Middle frontal gyrus (tissue), 1 donor: Measurements from ENCODE around the gene MIF.
A peak's percentile ranks its signal among the peaks of the same experiment; 100 is the strongest.
"Not testable (repeated sequence)": the region's sequence is repeated elsewhere in the genome, so short reads cannot be mapped to it uniquely, and the experiment has no call there.

Experiments
- DNase-seq: peaks from one replicate; pipeline ENCODE4 v3.0.0-alpha.2; 2015; ENCODE audit warnings: low spot score; ENCODE audit errors: extremely low spot score

MIF gene

DNA sequence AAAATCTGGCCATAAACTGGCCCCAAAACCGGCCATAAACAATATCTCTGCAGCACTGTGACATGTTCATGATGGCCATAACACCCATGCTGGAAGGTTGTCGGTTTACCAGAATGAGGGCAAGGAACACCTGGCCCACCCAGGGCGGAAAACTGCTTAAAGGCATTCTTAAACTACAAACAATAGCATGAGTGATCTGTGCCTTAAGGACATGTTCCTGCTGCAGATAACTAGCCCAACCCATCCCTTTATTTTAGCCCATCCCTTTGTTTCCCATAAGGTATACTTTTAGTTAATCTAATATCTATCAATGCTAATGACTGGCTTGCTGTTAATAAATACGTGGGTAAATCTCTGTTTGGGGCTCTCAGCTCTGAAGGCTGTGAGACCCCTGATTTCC is 6.0 kb downstream of the MIF start:
- DNase-seq: not testable (repeated sequence)

DNA sequence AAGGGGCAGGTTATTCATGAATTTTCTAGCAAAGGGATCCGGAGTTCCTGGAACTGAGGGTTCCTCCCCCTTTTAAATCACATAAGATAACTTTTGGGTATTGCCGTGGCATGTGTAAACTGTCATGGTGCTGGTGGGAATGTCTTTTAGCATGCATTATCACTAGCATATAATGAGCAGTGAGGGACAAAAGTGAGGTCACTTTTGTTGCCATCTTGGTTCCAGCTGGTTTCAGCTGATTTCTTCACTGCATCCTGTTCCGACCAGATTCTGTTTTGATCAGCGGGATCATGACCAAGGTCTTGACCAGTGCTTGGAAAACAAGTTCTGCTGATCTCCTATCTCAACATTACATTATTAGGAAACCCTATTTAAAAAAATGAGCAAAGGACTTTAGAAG is 7.4 kb downstream of the MIF start:
- no peak for DNase-seq

DNA sequence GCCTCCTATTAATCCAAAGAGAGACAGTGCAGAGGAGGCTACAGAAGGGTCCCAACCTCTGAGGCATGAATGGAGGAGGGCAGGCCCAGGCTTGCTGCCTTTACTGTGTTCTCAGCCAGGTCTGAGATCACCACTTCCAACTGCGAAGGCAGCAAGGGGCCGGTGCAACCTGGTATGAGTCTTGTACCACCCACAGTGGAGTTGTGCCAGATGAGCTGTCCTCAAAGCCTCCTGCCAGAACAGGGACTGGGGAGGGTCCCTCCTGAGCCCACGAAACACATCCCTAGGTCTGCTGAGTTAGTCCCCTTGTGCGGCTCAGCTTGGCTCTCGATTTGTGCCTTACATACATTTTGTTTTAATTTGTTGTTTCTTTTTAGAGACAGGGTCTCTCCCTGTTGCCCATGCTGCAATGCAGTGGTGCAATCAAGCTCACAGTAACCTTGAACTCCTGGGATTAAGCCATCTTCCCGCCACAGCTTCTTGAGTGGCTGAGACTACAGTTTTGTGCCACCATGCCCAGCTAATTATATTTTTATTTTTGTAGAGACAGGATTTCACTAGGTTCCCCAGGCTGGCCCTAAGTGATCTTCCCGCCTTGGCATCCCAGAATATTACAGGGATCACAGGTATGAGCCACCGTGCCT is 9.3 kb downstream of the MIF start:
- no peak for DNase-seq

DNA sequence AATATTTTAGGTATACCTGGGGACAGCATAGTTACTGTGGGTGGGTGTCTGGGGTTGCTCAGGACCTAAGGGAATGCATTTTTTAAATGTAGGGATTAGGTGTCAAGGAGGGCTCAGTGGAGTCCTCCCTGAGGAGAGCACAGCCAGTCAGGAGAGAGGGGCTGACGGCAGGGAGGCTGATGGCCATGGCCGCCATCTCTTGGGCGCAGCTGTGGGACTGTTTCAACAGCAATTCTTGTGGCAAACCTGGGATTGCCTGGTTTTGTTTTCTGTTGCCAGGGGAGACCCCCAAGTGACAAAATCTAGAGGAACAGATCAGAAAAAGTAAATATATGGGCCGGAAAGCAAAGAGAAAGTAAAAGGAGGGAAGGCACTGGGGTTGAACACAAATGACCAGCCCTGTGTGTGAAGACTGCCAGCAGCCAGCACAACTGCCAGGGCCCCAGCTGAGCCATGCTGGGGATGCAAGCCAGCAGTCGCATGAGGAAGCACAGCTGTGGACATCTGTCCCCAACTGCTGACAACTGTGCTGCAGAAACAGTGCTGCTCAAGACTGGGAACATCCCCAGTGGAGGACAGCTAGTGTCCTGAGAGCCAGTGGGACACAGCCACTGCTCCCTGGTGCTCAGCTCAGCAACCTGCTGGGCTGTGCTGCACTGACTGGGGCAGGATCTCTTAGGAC is 10.5 kb downstream of the MIF start:
- DNase-seq: peak; percentile 50

DNA sequence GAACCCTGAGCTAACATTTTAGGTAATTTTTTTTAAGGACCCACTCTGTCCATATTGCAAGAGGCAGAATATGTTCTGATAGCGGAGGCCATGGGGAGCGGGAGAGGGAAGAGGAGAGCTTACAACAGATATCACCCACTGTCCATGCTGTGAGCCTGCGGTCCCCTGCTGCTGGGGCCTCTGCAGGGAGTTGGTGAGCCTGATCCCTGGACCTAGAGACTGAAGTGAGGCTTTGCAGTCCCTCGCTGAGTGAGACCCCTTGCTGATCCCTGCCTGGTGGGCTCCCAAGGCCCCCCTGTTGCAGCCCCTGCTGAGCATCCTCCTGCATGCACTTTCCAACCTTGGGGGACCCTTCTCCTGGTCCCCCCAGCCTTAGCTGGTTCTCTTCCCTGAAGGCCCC is 12.5 kb downstream of the MIF start:
- no peak for DNase-seq

DNA sequence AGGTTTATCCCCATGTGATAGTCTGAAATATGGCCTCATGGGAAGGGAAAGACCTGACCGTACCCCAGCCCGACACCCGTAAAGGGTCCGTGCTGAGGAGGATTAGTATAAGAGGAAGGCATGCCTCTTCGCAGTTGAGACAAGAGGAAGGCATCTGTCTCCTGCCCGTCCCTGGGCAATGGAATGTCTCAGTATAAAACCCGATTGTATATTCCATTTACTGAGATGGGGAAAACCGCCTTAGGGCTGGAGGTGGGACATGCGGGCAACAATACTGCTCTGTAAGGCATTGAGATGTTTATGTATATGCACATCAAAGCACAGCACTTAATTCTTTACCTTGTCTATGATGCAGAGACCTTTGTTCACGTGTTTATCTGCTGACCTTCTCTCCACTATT is 13.2 kb downstream of the MIF start:
- DNase-seq: not testable (repeated sequence)

DNA sequence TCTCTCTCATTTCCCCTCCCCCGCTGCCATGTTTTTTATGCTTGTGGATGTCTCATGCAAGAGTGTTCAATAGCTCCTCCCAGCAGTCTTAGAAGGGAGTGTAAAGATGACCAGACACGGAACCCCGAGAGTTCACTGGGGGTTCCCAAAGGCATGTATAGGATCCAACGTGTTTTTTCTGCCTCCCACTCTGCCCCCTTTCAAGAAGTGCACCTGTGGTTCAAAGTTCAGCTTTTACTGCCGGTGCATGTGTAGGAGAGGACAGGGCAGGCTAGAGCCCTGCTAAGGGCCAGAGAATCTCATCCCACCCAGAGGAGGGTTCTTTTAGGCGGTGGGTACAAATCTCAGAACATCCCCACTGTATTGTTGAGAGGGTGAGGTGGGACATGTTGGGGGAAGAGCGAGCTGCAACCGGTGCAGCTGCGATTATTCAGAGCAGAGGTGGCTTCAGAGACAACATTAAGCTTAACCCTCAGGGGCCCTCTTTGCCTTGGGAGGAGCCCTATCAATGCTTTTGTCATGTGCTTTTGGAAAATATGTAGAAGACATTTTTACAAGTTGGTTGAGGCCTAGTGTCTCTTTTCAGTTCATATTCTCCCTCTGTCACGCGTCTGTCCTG is 14.5 kb downstream of the MIF start:
- DNase-seq: no peak

DNA sequence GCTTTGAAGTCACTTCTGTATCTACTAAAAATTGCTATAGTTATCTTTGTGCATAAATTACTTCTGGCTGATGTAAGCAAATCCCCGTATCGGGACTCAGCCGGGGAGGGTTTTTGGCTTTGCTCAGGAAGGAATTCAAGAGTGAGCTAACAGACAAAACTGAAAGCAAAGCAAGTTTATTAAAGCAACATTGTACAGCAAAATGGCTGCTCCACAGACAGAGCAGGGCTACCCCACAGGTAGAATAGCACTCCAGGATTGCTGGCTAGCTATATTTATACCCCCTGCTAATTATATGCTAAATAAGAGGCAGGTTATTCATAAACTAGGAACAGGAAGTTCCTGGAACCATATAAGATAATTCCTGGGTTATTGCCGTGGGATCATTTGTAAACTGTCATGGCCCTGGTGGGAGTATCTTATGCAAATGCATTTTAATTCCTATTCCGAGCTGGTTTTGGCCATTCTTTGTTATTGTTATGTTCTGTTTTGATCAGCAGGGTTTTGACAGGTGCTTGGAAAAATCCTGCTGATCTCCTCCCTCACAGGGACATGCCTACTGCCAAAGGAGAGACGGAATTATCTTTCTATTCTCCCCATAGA is 15.2 kb downstream of the MIF start:
- no peak for DNase-seq

DNA sequence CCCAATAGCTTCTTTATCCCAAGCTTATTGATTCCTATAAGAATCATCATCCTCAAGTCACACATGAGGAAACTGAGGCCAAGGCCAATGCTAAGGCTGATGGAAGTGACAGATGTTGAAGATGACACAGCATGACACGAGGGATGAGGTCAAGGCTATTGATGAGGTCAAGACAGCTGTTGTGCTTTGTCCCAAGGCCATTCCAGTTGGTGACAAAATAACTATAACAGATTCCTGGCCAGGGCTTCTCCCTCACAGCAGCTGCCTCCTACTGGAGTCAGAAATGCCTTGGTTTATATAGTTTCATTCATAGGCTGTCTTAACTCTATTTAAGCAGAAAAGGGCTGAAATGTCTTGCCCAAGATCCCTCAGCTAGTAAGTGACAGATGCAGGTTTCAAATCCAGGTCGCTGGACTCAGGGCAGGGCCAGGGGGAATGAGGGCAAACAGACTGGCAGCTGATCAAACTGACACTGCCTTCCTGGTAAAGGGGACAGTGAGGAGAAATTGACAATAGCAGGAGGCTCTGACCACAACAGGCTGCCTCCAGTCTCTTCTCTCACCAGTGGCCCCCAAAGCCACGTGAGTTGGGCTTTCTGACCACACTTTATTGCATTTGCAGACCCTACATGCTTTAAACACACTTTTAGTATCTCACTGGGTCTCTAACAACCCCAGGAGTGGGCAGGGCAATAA is 16.5 kb downstream of the MIF start:
- no peak for DNase-seq

DNA sequence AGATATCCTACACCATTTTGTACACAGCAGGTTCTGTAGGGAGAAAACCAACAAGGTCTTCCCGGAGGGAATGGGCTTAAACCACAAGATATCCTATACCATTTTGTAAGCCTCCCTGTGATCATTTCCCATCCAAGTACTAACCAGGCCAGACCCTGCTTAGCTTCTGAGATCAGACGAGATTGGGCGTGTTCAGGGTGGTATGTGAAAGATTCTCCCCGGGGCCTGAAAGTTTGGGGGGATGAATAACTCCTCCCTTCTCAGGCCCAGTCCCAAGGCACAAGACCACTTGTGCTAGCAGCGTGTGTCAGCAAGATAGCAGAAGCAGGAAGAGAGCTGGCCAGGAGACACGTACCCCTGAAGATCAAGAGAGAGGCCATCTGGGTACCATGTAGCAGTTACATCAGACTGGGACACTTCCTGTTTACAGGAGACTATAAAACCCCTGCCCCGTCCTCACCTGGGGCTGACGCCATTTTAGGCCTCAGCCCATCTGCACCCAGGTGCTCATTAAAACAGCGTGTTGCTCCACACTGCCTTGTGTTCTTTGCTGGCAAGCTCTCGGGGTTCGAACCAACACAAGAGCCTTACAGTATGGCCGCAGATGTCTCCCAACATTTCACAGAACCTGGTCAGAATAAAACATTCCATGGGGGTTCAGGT is 17.3 kb downstream of the MIF start:
- no peak for DNase-seq

DNA sequence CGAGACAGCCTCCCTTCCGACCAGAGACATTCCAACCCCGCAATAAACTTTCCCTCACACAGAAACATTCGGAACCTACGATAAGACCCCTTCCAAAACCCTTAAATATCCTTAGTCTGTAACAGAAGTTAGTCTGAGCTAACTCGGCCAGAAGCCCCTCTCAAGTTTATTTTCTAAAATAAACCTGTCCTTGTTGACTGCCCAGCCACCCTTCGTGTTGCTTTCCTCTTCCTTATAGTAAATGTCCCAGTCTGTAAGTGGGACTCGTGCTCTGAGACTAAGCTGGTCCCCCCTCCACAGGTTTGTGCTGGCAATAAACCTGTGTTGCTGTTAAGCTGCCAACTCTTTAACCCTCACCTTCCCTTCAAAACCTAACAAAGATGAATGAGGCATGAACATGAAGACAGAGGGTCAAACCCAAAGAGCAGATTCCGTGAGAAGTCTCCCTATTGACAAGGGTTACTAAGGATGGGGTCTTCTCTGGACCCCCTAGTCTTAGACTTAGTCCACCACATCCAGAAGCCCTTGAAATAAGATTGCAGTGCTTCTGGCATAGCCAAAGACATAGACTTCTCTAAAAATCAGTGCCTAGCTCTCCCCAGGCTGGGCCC is 18.2 kb downstream of the MIF start:
- no peak for DNase-seq

DNA sequence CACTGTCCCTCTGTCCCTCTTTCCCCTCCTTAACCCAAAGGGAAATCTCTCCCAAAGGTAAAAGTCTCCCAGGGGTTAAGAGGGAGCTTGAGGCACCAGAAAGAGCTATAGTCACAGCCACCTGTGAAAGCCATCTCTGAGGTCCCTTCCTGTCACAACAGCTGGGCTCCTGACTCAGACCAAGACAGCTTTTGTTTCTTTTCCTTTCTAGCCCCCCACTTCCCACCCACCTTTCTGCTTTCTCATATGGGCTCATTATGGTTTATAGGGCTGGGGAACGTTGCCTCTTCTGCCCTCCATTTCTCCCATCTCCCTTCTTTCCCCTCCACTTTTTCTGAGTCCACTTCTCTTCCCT is 19.1 kb downstream of the MIF start:
- no peak for DNase-seq

DNA sequence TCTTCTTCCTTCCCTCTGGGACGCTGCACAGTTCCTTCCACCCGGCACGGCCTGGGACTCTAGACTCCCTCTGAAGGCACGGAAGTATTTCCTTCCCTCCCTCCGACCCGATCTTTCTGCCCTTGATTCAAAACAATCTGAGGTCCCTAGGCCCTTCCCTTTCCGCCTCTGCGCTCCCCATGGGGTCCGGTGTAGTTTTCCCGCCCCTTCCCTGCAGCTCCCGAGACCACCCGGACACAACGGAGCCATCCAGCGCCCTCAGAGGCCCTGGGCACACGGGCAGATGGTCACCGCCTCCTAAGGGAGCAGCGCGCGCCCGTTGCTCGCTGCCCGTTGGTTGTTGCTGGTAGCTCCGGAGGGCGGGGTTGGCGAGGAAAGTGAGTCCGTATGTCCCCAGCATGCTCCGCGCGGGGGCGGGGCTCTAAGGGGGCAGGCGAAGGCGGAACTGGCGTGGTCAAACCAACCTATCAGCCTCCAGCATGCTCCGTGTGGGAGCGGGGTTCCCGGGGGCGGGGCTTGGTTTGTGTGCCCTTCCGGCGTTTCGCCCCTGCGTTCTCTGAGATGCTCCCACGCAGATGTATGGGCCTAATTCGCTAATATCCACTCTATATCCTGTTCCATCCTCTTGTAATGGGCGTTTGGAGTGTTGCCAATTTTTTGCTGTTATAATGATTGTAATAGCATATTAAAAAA is 19.6 kb downstream of the MIF start:
- peak; percentile 98 for DNase-seq

DNA sequence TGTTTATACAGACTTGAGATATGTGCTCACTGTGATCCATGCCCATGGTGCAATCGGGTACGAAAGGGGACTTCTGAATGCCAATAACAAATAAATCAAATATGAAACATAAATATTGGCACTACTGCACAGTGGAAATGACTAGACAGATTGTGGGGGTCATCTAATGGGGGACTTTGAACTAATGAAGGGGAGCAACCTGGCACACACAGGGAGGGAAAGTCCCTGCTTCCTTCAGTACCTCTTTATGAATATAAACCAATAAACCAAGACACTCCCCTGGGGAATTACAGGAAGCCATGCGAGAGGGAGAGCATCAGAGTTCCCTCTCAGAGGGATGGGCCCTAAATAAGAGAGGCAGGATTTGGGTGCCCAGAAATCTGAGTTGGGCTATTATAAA is 21.1 kb downstream of the MIF start:
- DNase-seq: no peak

DNA sequence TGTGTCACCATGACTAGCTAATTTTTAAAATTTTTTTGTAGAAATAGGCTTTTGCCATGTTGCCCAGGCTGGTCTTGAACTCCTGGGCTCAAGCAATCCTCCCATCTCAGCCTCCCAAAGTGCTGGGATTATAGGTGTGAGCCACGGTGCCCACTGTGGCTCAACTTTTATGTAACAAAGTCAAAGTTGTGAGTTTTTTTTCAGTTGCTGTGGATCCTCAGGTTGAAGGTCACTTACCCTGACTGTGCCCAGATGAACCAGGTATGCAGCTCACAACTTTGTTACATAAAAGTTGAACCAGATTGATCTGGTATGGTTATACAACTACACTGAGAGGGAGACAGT is 26.1 kb downstream of the MIF start:
- not testable (repeated sequence) for DNase-seq

DNA sequence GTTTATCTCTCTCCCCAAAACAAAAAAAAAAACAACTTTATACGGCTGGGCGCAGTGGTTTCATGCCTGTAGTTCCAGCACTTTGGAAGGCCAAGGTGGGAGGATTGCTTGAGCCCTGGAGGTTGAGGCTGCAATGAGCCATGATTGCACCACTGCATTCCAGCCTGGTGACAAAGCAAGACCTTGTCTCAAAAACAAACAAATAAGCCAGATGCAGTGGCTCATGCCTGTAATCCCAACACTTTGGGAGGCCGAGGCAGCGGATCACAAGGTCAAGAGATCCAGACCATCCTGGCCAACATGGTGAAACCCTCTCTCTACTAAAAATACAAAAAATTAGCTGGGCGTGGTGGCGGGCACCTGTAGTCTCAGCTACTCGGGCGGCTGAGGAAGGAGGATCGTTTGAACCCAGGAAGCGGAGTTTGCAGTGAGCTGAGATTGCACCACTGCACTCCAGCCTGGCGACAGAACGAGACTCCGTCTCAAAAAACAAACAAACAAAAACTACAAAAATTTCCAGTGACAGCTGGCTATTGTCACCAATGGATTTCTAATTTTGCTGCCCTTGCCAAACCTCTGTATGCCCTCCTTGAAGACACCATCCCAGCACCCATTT is 27.5 kb downstream of the MIF start:
- DNase-seq: not testable (repeated sequence)

DNA sequence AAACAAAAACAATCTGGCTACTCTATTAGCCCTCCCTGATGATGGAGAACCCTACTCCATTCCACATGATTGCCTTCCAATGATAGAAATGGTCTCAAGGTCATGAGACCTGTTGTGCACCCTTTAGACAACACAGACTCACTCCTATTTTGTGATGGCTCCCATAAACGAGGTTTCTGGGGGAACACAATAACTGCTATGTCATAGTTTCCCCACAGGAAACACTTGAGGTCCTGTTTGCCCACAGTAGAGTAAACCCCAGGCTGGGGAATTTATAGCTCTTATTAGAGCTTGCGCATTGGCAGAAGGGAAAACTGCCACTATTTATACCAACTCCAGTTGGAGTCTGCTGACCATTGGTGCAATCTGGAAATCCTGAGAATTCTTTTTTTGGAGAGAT is 28.7 kb downstream of the MIF start:
- no peak for DNase-seq

DNA sequence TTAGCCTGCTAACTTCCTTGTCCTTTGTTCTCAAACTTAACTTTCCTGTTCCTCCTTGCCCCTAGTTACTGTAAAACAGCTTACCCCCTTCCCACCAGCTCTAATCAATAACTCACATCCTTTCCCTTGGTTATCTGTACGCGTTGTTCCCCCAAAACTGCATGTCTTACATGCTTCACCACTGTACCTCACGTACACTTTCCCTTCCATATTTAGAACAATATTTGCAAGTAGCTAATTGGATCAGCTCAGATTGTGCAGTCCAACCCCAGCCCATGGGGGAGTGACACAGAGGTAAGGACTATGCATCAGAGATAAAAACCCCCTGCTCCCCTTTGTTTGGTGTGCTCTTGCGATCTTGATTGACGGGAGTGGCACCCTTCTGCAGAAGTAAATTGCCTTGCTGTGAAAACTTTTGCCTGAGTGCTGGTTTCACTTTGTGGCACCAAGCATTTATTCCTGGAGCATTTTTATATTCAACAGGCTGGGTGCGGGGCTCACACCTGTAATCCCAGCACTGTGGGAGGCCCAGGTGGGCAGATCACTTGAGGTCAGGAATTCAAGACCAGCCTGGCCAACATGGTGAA is 30.9 kb downstream of the MIF start:
- no peak for DNase-seq

DNA sequence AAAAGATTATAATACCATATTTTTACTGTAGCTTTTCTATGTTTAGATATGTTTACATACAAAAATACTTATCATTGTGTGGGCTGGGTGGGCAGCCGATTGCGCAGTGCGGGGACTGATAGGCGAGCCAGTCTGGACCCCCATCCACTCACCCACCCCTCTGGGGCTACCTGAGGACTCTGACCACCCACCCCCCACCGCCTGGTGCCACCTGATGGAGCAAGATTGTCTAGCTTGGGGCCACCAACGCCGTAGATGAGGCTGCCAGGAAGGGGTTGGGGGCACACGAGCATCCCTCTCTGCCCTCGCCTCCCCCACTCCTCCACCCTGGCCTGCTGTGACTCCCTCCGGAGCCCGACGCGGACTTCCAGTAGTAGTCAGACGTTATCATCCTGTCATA is 32.4 kb downstream of the MIF start:
- DNase-seq: no peak
